ENCODE data around the gene RGP1. TPM values are rescaled to one million over a fixed set of nuclear protein-coding genes. Genes with fewer than 3 reads are reported as not detected.

RGP1 gene
- polyA plus RNA-seq, 1 experiment, result 20.2 TPM

DNA sequence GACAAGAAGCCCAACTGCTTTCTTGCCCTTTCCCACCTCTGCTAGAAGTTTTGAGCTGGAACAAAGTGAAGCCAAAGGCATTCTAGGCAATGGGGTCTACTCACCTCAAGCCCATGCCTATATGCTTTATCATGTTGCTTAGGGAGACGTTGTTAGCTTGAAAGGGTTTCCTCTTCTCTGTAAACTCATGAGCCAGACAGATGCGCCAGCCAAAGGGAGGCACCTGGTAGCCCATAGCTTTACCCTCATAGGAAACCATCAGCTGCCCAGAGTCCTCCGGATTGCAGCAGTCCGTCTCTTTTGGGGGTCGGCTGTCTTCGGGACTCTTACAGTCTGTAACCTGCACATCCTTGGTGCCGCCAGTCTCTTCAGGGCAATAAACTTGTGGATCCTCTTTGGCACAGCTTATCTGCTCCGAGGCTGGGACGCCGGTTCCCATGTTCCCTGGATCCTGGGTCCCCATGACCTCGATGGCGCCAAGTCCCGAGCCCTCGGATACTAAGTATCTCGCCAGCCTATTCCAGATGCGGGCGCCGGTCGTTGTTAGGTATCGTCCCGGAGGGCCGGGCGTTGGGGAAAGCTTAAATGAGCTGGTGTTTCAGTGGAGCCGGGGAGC, 737 bp upstream of the RGP1 start:
- no peak for DNase-seq (ENCODE audit: low read depth, low spot score)
- TF ChIP-seq, protein P1, sequence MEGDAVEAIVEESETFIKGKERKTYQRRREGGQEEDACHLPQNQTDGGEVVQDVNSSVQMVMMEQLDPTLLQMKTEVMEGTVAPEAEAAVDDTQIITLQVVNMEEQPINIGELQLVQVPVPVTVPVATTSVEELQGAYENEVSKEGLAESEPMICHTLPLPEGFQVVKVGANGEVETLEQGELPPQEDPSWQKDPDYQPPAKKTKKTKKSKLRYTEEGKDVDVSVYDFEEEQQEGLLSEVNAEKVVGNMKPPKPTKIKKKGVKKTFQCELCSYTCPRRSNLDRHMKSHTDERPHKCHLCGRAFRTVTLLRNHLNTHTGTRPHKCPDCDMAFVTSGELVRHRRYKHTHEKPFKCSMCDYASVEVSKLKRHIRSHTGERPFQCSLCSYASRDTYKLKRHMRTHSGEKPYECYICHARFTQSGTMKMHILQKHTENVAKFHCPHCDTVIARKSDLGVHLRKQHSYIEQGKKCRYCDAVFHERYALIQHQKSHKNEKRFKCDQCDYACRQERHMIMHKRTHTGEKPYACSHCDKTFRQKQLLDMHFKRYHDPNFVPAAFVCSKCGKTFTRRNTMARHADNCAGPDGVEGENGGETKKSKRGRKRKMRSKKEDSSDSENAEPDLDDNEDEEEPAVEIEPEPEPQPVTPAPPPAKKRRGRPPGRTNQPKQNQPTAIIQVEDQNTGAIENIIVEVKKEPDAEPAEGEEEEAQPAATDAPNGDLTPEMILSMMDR (IDR thresholded peaks at IDR 0.05; ENCODE audit: low read depth, low read length), result no peak
- Histone ChIP-seq H3K27me3 (ENCODE audit: control insufficient read depth, insufficient read depth, low read length) (no peaks in the 10 kb centered on the region), H3K27ac (ENCODE audit: low read depth, low read length) (peak overlapping the region; percentile 31), H3K9me3 (ENCODE audit: control insufficient read depth, insufficient read depth, low read length) (peaks cover 3% of the 10 kb centered on the region; the same call in 1 of the 2 replicates), H3K4me3 (ENCODE audit: low read depth, low read length) (peak overlapping the region; percentile 90)
- POLR2A ChIA-PET, result interaction anchor here (0.5 to 1.7 kb wide), 9 partner anchors 9 to 134 kb away, joined by 3 to 14 read pairs (median 4); partner anchors contain the start of genes CCDC107, CREB3, RMRP and TLN1
- CTCF ChIA-PET, result interaction anchor here (0.6 to 5.4 kb wide), 7 partner anchors 8 to 145 kb away, joined by 3 to 46 read pairs (median 5); partner anchors contain the start of gene ARHGEF39

DNA sequence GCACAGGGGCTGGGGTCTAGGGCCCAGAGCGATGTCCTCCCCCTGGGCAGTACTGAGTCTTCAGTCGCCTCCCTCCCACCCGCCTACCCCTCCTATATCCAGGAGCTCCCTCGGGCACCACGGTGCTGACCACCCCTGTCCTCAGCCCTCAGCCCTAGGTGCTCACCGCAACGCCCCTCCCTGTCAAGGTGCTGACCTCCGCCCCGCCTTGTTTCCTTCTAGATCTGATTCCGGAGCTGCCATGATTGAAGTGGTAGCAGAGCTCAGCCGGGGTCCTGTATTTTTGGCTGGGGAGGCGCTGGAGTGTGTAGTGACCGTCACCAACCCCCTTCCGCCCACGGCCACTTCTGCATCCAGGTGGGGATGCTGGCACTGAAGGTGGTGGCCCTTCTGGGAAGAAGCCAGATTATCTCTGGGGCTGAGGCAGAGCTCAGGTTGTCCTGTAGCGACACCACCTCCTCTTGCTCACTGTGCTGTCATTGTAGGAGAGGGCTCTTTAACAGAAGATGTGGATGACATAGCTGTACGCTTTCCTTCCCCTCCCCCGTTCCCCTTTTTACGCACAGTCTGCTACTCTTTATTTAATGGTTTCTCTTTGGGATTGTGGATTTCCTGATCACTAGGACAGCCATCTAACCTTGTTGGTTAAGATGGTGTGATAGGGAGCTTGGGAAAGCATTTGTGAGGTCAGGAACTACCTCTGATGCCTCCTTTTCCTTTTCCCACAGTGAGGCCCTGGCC, 598 bp downstream of the RGP1 start:
- POLR2A ChIA-PET, result interaction anchor here (0.8 to 1.0 kb wide), 2 partner anchors 18 to 92 kb away, joined by 3 read pairs; partner anchors contain the start of genes CCDC107, CREB3, RMRP and TLN1
- TF ChIP-seq, protein P1 (IDR thresholded peaks at IDR 0.05; ENCODE audit: low read depth, low read length), result no peak
- CTCF ChIA-PET, result interaction anchor here (0.6 to 5.4 kb wide), 4 partner anchors 8 to 41 kb away, joined by 3 to 46 read pairs (median 4); no protein-coding TSS in a partner anchor
- Histone ChIP-seq H3K27ac (ENCODE audit: low read depth, low read length) (peak overlapping the region; percentile 21), H3K27me3 (ENCODE audit: control insufficient read depth, insufficient read depth, low read length) (no peaks in the 10 kb centered on the region), H3K9me3 (ENCODE audit: control insufficient read depth, insufficient read depth, low read length) (peaks cover 3% of the 10 kb centered on the region; the same call in 1 of the 2 replicates), H3K4me3 (ENCODE audit: low read depth, low read length) (peak overlapping the region; percentile 90)
- no peak for DNase-seq (ENCODE audit: low read depth, low spot score)

DNA sequence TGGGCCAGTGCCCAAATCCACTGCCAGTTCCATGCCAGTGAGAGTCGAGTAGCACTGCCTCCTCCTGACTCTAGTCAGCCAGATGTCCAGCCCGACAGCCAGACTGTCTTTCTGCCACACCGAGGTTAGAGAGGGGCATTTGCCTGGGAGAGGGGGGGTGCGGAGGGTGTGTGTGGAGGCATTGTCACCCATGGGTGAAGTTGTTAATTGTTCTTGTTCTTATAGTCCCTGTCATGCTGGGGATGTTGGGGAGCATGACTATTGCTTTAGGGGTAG, 1.1 kb downstream of the RGP1 start:
- peaks cover 3% of the 10 kb centered on the region; the same call in 1 of the 2 replicates for H3K9me3 ChIP-seq (ENCODE audit: control insufficient read depth, insufficient read depth, low read length)
- no peak for DNase-seq (ENCODE audit: low read depth, low spot score)
- POLR2A ChIA-PET, result interaction anchor here (0.8 to 1.0 kb wide), 2 partner anchors 18 to 92 kb away, joined by 3 read pairs; partner anchors contain the start of genes CCDC107, CREB3, RMRP and TLN1
- no peaks in the 10 kb centered on the region for H3K27me3 ChIP-seq (ENCODE audit: control insufficient read depth, insufficient read depth, low read length)
- CTCF ChIA-PET, result interaction anchor here (0.7 to 5.4 kb wide), 3 partner anchors 9 to 40 kb away, joined by 3 to 46 read pairs (median 3); no protein-coding TSS in a partner anchor
- TF ChIP-seq, protein P1 (IDR thresholded peaks at IDR 0.05; ENCODE audit: low read depth, low read length), result no peak
- H3K27ac ChIP-seq (ENCODE audit: low read depth, low read length), result no peak overlapping the region
- H3K4me3 ChIP-seq (ENCODE audit: low read depth, low read length), result peak overlapping the region; percentile 90

DNA sequence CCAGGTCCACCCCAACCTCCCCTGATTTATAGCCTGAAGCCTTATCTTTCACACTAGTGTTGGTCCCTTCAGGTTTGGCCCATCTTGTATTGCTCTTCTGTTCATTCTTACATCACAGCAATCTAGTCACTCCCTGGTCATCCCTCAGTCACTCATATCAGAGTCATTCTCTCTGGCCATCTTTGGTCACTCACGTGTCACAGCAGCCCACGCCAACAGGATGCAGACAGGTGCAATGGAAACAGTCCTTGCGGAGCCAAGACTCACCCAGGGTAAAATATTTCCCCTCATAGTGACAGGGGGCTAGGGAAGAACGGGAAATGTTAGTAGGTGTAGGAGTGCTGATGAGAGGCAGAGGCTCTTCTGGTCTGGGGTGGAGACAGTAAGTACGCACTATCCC, 4.4 kb downstream of the RGP1 start:
- POLR2A ChIA-PET, result no interaction called here
- TF ChIP-seq, protein P1 (IDR thresholded peaks at IDR 0.05; ENCODE audit: low read depth, low read length), result no peak

More for the DNA sequence above, 4.4 kb downstream of the RGP1 start:
- DNase-seq (ENCODE audit: low read depth, low spot score), result no peak
- peaks cover 3% of the 10 kb centered on the region; the same call in 1 of the 2 replicates for H3K9me3 ChIP-seq (ENCODE audit: control insufficient read depth, insufficient read depth, low read length)
- CTCF ChIA-PET, result interaction anchor here (1.3 kb wide), 1 partner anchor 129 kb away, joined by 4 read pairs; no protein-coding TSS in a partner anchor
- peaks cover 3% of the 10 kb centered on the region for H3K27me3 ChIP-seq (ENCODE audit: control insufficient read depth, insufficient read depth, low read length)
- no peak overlapping the region for H3K4me3 ChIP-seq (ENCODE audit: low read depth, low read length)
- no peak overlapping the region for H3K27ac ChIP-seq (ENCODE audit: low read depth, low read length)

Measured in AG04450 (cell line).